PC-3 (cell line): ENCODE results near the gene ANKRD9. TPM values are rescaled to one million over a fixed set of nuclear protein-coding genes. Genes with fewer than 3 reads are reported as not detected.

ENCODE experiments used
- ATAC-seq: fragments of 200-7000 bp; cut with Tn5 transposase; 2 replicates; pipeline ENCODE4 v1.9.1; 2020; ENCODE audit warnings: mild to moderate bottlenecking, moderate library complexity
- BruUV-seq: library from RNA; stranded (reverse); fragments of 400-500 nt; replicated peaks from 2 replicates; lab custom pipeline; 2021; lab: Mats Ljungman, UMichigan
- CTCF ChIA-PET: fragments of 300-600 bp; sonication (Branson Sonifier 250); formaldehyde crosslinking; loops from one replicate; lab custom pipeline; 2022; ENCODE audit warnings: antibody characterized with exemption; lab: Charles Lee
- POLR2A ChIA-PET: fragments of 300-600 bp; sonication (Branson Sonifier 250); formaldehyde crosslinking; loops from one replicate; lab custom pipeline; 2022; ENCODE audit warnings: antibody characterized with exemption; ENCODE audit not compliant: unreplicated experiment; lab: Charles Lee
- DNase-seq: peaks from one replicate; pipeline ENCODE4 v3.0.0-alpha.2; 2015
- H2AFZ ChIP-seq: fragments of 300-600 bp; sonication (generic); 2 replicates; pipeline ENCODE4 v1.6.0; 2016; ENCODE audit warnings: antibody characterized with exemption, low read length
- H3F3A ChIP-seq: fragments of 300-600 bp; sonication (generic); one replicate; pipeline ENCODE4 v1.6.0; 2017; ENCODE audit warnings: antibody characterized with exemption, low read length, control low read depth, mild to moderate bottlenecking; ENCODE audit not compliant: unreplicated experiment
- H3K27ac ChIP-seq: fragments of 300-600 bp; sonication (generic); 2 replicates; pipeline ENCODE4 v1.5.1; 2016; ENCODE audit warnings: mild to moderate bottlenecking, low read length
- H3K27me3 ChIP-seq: fragments of 300-600 bp; sonication (generic); 2 replicates; pipeline ENCODE4 v1.6.1; 2016; ENCODE audit warnings: low read length, mixed read lengths
- H3K36me3 ChIP-seq: fragments of 300-600 bp; sonication (generic); 2 replicates; pipeline ENCODE4 v1.6.1; 2016; ENCODE audit warnings: low read depth, mixed run types, low read length, mixed read lengths
- H3K4me1 ChIP-seq: fragments of 300-600 bp; sonication (generic); 2 replicates; pipeline ENCODE4 v1.5.1; 2016; ENCODE audit warnings: low read length; ENCODE audit not compliant: insufficient read depth
- H3K4me2 ChIP-seq: fragments of 300-600 bp; sonication (generic); 2 replicates; pipeline ENCODE4 v1.6.0; 2016; ENCODE audit warnings: low read length
- H3K4me3 ChIP-seq: fragments of 300-600 bp; sonication (generic); 2 replicates; pipeline ENCODE4 v1.5.1; 2016; ENCODE audit warnings: mild to moderate bottlenecking, low read length, mixed read lengths
- H3K79me2 ChIP-seq: fragments of 300-600 bp; sonication (generic); 2 replicates; pipeline ENCODE4 v1.6.1; 2017; ENCODE audit warnings: low read length, mixed read lengths
- H3K9ac ChIP-seq: fragments of 300-600 bp; sonication (generic); 2 replicates; pipeline ENCODE4 v1.6.0; 2016; ENCODE audit warnings: mild to moderate bottlenecking, low read length
- H3K9me2 ChIP-seq: fragments of 300-600 bp; sonication (generic); replicated peaks from 2 replicates; pipeline ENCODE4 v1.6.1; 2016; ENCODE audit warnings: mixed run types, low read length, mixed read lengths
- H3K9me3 ChIP-seq: fragments of 300-600 bp; sonication (generic); 2 replicates; pipeline ENCODE4 v1.6.1; 2016; ENCODE audit warnings: low read length, mixed read lengths
- H4K20me1 ChIP-seq: fragments of 300-600 bp; sonication (generic); 2 replicates; pipeline ENCODE4 v1.6.1; 2016; ENCODE audit warnings: low read length, mixed read lengths
- CTCF ChIP-seq: fragments of 300-600 bp; sonication (generic); conservative IDR thresholded peaks from 2 replicates; pipeline ENCODE4 v1.5.1; 2017; ENCODE audit warnings: antibody characterized with exemption, low read depth, mild to moderate bottlenecking, low read length
- EZH2 ChIP-seq: fragments of 300-600 bp; sonication (generic); IDR thresholded peaks from one replicate; pipeline ENCODE4 v1.6.1; 2017; ENCODE audit warnings: antibody characterized with exemption, mild to moderate bottlenecking, low read length; ENCODE audit not compliant: unreplicated experiment
- EZH2phosphoT487 ChIP-seq: fragments of 300-600 bp; sonication (generic); IDR thresholded peaks from 2 replicates; pipeline ENCODE4 v1.6.1; 2018; ENCODE audit warnings: mild to moderate bottlenecking, antibody characterized with exemption, low read length, borderline replicate concordance
- intact Hi-C: fragments of 100-400 bp; cut with micrococcal nuclease; formaldehyde crosslinking; loops from 2 replicates; pipeline ENCODE4 v1.9.0; 2023
- total RNA-seq: library from RNA; depleted of rRNA; stranded (reverse); fragments of >200 nt; gene quantifications from 2 replicates; pipeline ENCODE4 v1.2.3, GENCODE V29; 2014

The ANKRD9 gene
- total RNA-seq, 1 experiment from 2014 or later, result 52.6 TPM

DNA sequence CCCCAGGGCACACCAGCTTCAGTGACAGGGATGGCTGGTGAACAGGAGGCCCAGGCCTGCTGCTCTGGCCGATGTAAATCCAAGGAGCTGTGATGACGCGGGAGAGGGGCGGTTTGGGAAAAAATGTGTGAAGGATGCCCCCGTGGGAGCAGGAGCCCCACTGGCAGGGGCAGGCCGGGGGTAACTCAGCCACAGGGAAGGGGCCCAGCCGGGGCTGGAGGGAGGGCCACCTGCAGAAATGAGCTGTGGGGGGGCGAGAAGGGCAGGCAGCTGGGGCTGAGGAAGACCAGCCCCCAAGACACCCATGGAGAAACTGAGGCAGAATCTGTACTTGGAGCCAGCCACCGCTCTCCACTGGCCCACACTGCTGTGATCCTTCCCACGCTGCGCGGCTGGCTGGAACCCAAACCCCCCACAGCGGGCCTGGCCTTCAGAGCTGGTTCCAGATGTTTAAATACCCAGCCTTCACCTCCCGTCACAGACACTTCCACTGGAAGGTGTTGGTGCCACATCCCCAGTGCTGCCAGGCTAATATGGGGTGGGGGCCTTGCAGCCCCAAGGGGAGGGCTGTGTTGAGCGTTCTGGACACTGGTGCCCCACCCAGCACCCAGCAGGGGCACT is 28.5 kb upstream of the ANKRD9 start:
- H4K20me1 ChIP-seq, result no peaks in the 10 kb centered on the region
- no peak overlapping the region for H2AFZ ChIP-seq
- ATAC-seq, result no peak
- H3K27ac ChIP-seq, result no peak overlapping the region
- no peaks in the 10 kb centered on the region for H3K27me3 ChIP-seq
- no peak overlapping the region for H3K4me2 ChIP-seq
- no peak for DNase-seq
- ChIA-PET CTCF (no interaction called here), POLR2A (no interaction called here)
- H3K36me3 ChIP-seq, result no peaks in the 10 kb centered on the region
- no peaks in the 10 kb centered on the region for H3K9me3 ChIP-seq
- intact Hi-C loops, result no loop called here
- no peaks in the 10 kb centered on the region for H3K9me2 ChIP-seq
- no TSS peak for BruUV-seq
- no peaks in the 10 kb centered on the region for H3K4me1 ChIP-seq
- H3K4me3 ChIP-seq, result no peak overlapping the region
- H3K79me2 ChIP-seq, result no peaks in the 10 kb centered on the region
- no peaks in the 10 kb centered on the region for H3F3A ChIP-seq
- no peak overlapping the region for H3K9ac ChIP-seq
- TF ChIP-seq EZH2, result no peak
- TF ChIP-seq EZH2phosphoT487, result no peak
- TF ChIP-seq CTCF, result no peak

DNA sequence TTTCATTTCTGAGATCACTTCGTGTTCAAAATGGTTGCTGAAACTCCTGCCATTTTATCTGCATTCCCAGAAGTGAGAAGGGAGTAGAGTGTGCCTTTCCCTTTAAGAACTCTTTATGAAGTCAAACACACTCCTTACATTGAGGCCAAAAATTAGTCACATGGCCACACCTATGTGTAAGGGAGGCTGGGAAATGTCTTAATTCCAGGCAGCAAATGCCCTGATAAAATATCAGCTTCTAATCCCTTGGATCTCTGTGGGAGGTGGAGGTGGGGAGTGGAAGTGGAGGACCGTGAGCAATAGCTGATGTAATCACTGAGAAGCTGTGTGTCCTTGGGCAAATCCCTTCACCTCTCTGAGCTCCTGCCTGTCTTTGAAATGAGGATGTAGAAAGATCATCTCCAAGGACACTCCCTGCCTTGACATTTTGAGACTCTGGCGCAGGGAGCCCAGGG is 22.7 kb upstream of the ANKRD9 start:
- peak overlapping the region; percentile 18; the same call in 1 of the 2 replicates for H2AFZ ChIP-seq
- no peaks in the 10 kb centered on the region for H3K27me3 ChIP-seq
- TF ChIP-seq EZH2phosphoT487, result no peak
- no peak for TF ChIP-seq EZH2
- TF ChIP-seq CTCF, result no peak
- POLR2A ChIA-PET, result interaction anchor here (0.7 kb wide), 1 partner anchor 64 kb away, joined by 4 read pairs; no protein-coding TSS in a partner anchor
- CTCF ChIA-PET, result no interaction called here
- no peak overlapping the region for H3K4me2 ChIP-seq
- no peaks in the 10 kb centered on the region for H3K79me2 ChIP-seq
- no peaks in the 10 kb centered on the region for H4K20me1 ChIP-seq
- H3K9me2 ChIP-seq, result no peaks in the 10 kb centered on the region
- intact Hi-C loops, result no loop called here
- H3K4me3 ChIP-seq, result no peak overlapping the region
- peak; percentile 14; the same call in 1 of the 2 replicates for ATAC-seq
- H3K27ac ChIP-seq, result 0 out of 2 replicates have a peak overlapping the region, but pooled peaks have one; percentile 0
- no peak overlapping the region for H3K9ac ChIP-seq
- no peaks in the 10 kb centered on the region for H3K36me3 ChIP-seq
- peaks cover 19% of the 10 kb centered on the region for H3K4me1 ChIP-seq
- no TSS peak for BruUV-seq
- DNase-seq, result peak; percentile 68
- H3F3A ChIP-seq, result no peaks in the 10 kb centered on the region
- no peaks in the 10 kb centered on the region for H3K9me3 ChIP-seq
